Body of pancreas (tissue), 4 donors: Measurements from ENCODE around the gene PEX11A.

Experiments used
- CTCF ChIP-seq, 7 experiments: fragments of 450-650 bp in 4 of 7; fragments of 200-600 bp in 3 of 7; sonication (generic) in 3 of 7; IDR thresholded peaks; one replicate each; pipeline ENCODE4 v1.5.1; 2016 to 2019; ENCODE audit warnings: antibody characterized with exemption in 7 of 7
- POLR2A ChIP-seq, 3 donors: fragments of 450-650 bp; IDR thresholded peaks; one replicate each; pipeline ENCODE4 v1.6.1; 2016; ENCODE audit warnings: antibody characterized with exemption in 3 of 3, mild to moderate bottlenecking in 2 of 3

DNA sequence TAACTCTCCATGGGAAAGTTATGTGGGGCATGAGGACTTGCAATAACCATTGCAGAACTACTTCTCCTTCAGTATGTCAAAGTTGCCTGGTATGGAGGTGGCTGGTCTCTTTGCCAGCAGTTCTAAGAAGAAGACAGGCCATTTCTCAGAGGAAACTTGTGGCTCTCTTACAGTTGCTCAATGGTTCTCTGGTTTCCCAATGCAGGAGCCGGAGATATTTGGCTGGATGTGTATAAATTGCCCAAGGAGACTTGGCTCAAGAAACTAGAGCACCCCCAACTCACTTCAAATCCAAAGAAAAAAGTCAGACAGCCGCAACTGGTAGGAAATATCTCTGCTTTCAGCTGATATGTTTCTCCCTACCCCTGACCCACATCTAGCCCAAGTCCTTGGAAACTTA, 24.2 kb upstream of the PEX11A start:
- TF ChIP-seq POLR2A (IDR thresholded peaks at IDR 0.05) (no peak), CTCF (IDR thresholded peaks at IDR 0.05) (no peak)
